RCC 7860 (cell line): ENCODE results near the gene CAVIN3.

Experiments used
- DNase-seq: peaks from one replicate; pipeline ENCODE4 v3.0.0-alpha.2; 2015; ENCODE audit warnings: low spot score
- FAIRE-seq: peaks from 2 replicates; lab custom pipeline; 2012; peaks lifted over from hg19 to GRCh38; lab: Jason Lieb, UNC

The CAVIN3 gene, protein sequence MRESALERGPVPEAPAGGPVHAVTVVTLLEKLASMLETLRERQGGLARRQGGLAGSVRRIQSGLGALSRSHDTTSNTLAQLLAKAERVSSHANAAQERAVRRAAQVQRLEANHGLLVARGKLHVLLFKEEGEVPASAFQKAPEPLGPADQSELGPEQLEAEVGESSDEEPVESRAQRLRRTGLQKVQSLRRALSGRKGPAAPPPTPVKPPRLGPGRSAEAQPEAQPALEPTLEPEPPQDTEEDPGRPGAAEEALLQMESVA

GRCh38 chr11:6320411-6321155, at the start of gene CAVIN3:
CAVIN3 (minus strand) TSS chr11:6320501; CDS start chr11:6320476, 25 bp downstream.
- peak; percentile 5 for FAIRE-seq
- peak; percentile 73 for DNase-seq

DNA sequence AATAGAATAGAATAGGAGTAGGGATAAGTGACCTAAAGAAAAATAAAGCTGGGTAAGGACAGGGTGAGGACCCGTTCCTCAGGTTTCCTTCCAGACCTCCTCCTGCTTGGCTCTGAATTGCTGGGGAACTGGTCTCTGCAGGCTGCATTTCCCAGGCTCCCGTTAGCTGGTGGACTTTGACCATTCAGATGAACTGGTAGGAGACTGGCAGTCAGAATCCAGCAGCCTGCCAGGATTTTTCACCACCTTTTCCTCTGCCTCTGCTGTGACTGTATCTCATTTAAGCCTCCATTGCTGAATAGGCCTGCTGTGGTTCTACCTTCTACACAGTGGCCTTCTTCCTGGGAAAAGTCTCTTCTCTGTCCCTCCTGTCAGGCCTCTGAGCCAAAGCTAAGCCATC, 45.4 kb upstream of the CAVIN3 start:
- FAIRE-seq (no peak), DNase-seq (no peak)

GRCh38 chr11:6362873-6363678, 42.8 kb upstream of the CAVIN3 start:
- FAIRE-seq = no peak

DNA sequence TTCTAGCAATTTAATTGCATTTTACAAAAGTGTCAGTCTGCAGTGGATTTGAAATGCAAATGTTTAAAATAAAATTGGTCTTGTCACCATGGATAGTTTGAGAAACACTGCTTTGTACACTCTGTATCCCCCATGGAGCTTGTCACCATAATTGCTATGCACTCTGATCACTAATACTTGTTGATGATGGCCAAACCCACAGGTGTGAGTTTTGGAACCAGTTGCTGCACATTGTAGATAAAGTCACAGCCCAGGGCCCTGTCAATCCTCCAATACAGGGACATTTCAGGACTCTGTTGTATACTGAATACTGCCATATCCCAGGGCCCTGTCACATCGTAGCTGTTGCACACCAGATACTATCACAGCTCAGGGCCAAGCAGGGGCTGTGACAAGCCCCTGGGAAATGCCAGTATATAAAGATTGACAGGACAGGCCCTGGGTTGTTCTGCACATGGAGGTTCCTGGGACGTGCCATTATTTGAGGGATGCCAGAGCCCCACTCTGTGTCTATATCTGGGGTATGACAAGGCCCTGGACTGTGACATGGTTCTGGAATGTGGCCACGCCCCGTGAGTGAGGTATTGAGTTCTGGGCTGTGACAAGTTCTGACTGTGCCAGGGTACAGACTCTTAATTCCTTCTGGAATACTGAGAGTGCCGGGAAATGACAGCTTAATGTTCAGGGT, 42.0 kb upstream of the CAVIN3 start:
- FAIRE-seq (no peak), DNase-seq (no peak)

More at GRCh38 chr11:6362873-6363678, 42.8 kb upstream of the CAVIN3 start:
- DNase-seq = peak; percentile 39

DNA sequence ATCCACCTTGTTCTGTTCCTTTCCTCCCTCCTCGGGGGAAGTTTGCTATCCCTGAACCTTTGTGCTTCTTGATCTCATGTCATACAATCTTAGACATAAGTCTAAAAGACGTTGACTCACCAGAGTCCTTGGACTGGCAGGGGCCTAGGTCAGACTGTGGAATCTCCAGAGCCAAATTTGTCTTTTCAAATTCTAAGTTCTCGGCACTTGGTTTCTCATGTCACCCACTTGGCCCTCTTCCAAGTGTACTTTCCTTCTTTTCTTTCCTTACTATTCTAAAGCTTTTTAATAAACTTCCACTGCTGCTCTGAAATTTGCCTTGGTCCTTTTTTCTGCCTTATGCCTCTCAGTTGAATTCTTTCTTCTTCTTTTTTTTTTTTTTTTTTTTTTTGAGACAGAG, 39.9 kb upstream of the CAVIN3 start:
- DNase-seq (no peak), FAIRE-seq (no peak)

- peak; percentile 67 for DNase-seq
- peak; percentile 61 for FAIRE-seq
Observed at GRCh38 chr11:6357222-6357621, 36.9 kb upstream of the CAVIN3 start.

GRCh38 chr11:6356503-6357055, 36.3 kb upstream of the CAVIN3 start:
- no peak for FAIRE-seq

GRCh38 chr11:6354651-6355485, 34.6 kb upstream of the CAVIN3 start:
- DNase-seq (no peak), FAIRE-seq (no peak)

More at GRCh38 chr11:6356503-6357055, 36.3 kb upstream of the CAVIN3 start:
- no peak for DNase-seq

DNA sequence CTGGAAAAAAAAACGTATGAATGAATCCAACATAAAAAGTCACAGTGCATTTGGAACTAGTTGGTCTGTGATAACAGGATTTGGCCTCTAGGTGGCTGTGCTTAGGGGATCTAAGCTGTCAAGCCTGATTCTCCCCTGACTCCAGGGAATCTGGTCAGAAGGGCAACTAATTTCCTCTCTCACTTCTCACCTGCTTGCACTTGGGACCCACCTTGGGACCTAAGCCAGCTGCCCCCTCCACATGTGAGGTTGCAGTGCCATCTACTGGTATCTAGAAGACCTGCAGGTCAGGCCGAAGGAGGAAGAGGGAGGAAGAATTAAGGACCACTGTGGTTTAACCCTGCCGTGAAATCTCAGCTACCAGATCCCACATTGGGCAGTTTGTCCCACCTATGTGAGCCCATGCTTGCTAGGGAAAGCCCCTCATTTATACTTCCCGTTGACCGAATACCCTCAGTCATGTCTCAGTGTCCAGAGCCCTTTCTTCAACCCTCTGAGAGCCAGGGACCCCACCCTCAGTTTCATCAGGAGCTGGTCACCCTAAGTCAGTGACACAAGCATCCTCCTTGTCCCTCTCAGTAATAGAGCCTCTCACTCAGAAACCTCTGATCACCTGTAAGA, 33.2 kb upstream of the CAVIN3 start:
- DNase-seq (peak; percentile 48), FAIRE-seq (no peak)

DNA sequence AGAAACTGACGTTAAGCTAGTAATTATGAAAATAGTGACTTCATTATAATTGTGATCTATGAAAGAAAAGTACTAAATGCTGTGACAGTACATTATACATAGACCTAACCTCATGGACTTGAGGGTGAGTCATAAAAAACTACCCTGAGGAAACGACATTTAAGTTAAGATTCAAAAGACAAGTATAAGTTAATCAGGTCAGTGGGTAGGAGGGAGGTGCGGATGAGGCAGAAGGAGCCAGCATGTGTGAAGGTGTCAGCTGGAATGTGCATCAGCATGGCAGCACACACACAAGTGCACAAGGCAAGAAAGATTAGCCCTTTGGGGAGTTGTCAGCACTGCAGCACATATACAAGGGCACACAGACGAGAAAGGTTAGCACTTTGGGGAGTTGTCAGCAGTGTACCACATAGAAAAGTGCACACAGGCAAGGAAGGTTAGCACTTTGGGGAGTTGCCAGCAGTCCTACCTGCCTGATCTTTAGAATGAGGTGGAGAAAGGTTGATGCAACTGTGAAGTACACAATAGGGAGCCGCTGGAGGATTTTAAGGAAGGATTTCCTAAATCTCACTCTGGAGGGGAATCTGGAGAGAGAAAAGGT, 31.6 kb upstream of the CAVIN3 start:
- DNase-seq (no peak), FAIRE-seq (no peak)

DNA sequence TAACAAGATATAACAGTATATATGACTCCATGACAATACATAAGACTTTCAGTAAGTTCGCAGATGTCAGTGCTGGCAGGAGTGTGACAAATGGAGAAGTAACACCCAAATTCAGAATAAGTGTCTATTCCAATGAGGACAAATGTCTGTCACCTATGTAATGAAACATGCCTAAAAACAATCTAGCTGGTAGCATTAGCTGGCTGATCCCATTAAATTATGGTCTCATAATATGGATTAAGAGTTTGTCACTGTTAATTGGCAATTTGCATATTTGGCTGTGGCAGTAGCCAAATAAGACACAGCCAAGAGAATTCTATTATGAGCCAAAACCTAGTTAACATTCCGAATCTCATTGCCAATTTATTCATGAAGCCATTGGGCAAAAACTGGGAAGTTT, 30.2 kb upstream of the CAVIN3 start:
- DNase-seq = no peak
- no peak for FAIRE-seq

DNA sequence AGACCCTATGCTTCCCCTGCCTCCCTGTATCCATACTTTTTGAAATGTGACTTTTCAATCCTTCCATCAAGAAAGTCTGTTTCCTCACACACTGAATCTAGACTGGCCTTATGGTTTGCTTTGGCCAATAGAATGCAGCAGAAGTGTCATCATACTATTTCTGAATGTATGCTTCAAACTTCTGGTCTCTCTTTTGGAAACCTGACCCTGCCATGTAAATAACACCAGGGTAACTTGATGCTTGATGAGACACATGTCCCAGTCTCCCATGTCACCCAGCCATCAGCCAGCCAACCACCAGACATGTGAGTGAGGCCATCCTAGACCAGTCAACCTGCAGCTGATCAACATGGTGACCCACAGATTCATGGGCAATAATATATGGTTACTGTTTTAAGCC, 29.7 kb upstream of the CAVIN3 start:
- DNase-seq (no peak), FAIRE-seq (no peak)

- no peak for FAIRE-seq
- DNase-seq = no peak
Observed at GRCh38 chr11:6345366-6345765, 25.1 kb upstream of the CAVIN3 start.

GRCh38 chr11:6336293-6336692, 16.0 kb upstream of the CAVIN3 start:
- DNase-seq (no peak), FAIRE-seq (no peak)

DNA sequence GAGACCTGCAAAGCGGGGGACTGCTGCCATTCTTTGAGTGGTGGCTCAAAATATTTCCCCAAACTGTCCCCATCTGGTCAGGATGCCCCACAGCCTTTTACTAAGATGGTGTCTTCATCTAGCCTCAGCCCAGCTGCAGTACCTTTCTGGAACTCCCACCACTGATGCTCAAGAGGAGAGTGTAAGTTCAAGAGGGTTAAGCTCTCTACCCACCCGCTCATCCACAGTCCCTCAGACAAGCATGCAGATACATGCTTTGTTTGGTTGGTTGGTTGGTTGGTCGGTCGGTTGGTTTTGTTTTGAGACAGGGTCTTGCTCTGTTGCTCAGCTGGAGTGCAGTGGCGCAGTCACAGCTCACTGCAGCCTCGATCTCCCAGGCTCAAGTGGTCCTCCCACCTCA, 14.5 kb upstream of the CAVIN3 start:
- FAIRE-seq (no peak), DNase-seq (no peak)

DNA sequence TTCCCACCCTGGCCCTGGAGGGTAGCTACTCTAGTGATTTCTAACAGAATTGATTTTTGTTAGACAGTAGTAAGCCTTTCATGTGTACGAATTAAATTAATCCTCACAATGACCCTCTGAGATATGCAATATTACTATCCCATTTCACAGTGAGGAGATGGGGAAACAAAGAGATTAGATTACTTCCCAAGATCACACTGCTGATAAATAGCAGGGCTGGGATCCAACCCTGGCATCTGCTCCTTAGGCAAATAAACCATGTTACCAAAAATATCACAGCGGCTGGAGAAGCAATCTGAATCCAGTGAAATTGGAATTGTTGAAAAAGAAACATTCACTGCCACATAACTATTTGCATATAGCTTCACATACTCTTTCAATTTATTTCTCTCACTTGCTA, 12.8 kb upstream of the CAVIN3 start:
- FAIRE-seq (no peak), DNase-seq (no peak)

DNA sequence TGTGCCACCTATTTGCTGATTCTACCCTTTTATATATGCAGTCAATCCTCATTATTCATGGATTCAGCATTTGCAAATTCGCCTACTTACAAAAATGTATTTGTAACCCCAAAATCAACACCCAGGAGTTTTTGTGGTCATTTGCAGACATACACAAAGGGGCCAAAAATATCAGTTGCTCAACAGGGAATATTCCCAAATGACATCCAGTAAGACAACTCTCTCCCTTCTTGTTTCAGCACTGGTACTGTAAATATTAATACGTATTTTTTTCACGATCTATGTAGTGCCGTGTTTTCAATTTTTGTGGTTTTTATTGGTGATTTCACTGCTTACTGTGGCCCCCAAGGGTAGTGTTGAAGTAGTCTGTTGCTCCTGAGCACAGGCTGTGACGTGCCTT, 11.8 kb upstream of the CAVIN3 start:
- FAIRE-seq (no peak), DNase-seq (no peak)

GRCh38 chr11:6328321-6328720, 8.0 kb upstream of the CAVIN3 start:
- FAIRE-seq = no peak

DNA sequence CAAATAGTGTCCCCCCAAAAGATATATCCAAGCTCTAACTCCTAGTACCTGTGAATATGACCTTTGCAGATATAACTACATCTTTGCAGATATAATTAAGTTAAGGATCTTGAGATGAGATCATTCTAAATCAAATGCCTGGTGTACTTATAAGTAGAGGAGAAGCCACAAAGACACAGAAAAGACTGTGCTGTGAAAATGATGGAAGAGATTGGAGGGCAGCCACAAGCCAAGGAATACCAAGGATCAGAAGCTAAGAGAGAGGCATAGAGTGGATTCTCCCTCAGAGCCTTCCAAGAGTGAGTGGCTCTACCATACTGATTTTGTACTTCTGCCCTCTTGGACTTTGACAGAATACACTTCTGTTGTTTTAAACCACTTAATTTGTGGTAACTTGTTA, 7.5 kb upstream of the CAVIN3 start:
- DNase-seq = no peak
- FAIRE-seq = no peak

More at GRCh38 chr11:6328321-6328720, 8.0 kb upstream of the CAVIN3 start:
- DNase-seq = no peak
